ENCODE data around the gene MSANTD2.

DNA sequence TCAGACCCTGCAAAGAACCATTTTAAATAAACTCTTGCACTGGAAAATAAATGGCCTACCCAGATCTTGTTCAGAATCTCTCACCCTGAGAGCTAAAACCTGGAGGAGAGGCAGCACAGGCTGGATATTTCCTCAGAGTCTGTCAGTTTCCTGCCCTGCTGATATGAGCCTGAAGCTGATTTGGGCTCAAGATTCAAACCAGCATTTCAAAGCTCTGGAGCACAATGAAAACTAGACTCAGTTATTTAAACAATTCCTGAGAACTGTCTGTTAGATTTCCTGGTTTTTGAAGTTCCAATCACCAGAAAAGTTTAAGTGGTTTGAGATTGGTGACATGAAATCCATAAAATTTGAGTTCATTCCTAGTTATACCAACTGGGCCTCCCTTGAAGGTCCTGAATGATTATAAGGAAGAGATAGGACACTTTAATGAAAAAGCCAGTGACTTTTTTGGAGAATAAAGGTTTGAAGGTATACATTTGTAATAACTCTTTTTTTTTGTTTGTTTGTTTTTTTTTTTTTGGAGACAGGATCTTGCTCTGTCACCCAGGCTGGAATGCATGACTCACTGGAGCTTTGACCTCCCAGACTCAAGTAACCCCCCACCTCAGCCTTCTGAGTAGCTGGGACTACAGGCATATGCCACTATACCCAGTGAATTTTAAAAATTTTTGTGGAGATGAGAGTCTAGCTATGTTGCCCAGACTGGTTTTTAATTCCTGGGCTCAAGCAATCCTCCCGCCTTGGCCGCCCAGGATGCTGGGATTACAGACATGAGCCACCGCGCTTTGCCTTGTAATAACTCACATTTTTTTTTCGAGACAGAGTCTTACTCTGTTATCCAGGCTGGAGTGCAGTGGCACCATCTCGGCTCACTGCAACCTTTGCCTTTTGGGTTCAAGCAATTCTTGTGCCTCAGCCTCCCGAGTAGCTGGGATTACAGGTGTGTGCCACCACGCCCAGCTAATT, 30.1 kb downstream of the MSANTD2 start:
- TF ChIP-seq ZNF114 (CRISPR knock-in tag; IDR thresholded peaks at IDR 0.05) (no peak), EZH2 (IDR thresholded peaks at IDR 0.05; ENCODE audit: low read depth, unreplicated experiment) (no peak), POLR2AphosphoS5 (IDR thresholded peaks at IDR 0.05; ENCODE audit: low read depth) (no peak), EZH2phosphoT487 (IDR thresholded peaks at IDR 0.05; ENCODE audit: unreplicated experiment) (no peak), STAT1 (IDR thresholded peaks at IDR 0.05; ENCODE audit: unreplicated experiment) (no peak)
- TF ChIP-seq, protein P1, sequence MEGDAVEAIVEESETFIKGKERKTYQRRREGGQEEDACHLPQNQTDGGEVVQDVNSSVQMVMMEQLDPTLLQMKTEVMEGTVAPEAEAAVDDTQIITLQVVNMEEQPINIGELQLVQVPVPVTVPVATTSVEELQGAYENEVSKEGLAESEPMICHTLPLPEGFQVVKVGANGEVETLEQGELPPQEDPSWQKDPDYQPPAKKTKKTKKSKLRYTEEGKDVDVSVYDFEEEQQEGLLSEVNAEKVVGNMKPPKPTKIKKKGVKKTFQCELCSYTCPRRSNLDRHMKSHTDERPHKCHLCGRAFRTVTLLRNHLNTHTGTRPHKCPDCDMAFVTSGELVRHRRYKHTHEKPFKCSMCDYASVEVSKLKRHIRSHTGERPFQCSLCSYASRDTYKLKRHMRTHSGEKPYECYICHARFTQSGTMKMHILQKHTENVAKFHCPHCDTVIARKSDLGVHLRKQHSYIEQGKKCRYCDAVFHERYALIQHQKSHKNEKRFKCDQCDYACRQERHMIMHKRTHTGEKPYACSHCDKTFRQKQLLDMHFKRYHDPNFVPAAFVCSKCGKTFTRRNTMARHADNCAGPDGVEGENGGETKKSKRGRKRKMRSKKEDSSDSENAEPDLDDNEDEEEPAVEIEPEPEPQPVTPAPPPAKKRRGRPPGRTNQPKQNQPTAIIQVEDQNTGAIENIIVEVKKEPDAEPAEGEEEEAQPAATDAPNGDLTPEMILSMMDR (conservative IDR thresholded peaks at IDR 0.05; ENCODE audit: low read depth in 2 of 2): no peak
- TF ChIP-seq, protein P2, sequence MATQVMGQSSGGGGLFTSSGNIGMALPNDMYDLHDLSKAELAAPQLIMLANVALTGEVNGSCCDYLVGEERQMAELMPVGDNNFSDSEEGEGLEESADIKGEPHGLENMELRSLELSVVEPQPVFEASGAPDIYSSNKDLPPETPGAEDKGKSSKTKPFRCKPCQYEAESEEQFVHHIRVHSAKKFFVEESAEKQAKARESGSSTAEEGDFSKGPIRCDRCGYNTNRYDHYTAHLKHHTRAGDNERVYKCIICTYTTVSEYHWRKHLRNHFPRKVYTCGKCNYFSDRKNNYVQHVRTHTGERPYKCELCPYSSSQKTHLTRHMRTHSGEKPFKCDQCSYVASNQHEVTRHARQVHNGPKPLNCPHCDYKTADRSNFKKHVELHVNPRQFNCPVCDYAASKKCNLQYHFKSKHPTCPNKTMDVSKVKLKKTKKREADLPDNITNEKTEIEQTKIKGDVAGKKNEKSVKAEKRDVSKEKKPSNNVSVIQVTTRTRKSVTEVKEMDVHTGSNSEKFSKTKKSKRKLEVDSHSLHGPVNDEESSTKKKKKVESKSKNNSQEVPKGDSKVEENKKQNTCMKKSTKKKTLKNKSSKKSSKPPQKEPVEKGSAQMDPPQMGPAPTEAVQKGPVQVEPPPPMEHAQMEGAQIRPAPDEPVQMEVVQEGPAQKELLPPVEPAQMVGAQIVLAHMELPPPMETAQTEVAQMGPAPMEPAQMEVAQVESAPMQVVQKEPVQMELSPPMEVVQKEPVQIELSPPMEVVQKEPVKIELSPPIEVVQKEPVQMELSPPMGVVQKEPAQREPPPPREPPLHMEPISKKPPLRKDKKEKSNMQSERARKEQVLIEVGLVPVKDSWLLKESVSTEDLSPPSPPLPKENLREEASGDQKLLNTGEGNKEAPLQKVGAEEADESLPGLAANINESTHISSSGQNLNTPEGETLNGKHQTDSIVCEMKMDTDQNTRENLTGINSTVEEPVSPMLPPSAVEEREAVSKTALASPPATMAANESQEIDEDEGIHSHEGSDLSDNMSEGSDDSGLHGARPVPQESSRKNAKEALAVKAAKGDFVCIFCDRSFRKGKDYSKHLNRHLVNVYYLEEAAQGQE (IDR thresholded peaks at IDR 0.05; ENCODE audit: unreplicated experiment): no peak
